GM06990 (cell line): ENCODE results near the gene GEMIN7.

Experiments used
- DNase-seq: peaks from one replicate; pipeline ENCODE4 v3.0.0-alpha.2; 2011; ENCODE audit not compliant: insufficient read length; ENCODE audit errors: extremely low read depth
- H3K27me3 ChIP-seq: replicated peaks from 2 replicates; pipeline ENCODE4 v1.6.0; 2011; ENCODE audit warnings: low read length; ENCODE audit not compliant: control insufficient read depth, insufficient read depth
- H3K36me3 ChIP-seq: 2 replicates; pipeline ENCODE4 v1.5.1; 2011; ENCODE audit warnings: low read length; ENCODE audit not compliant: control insufficient read depth, insufficient read depth
- H3K4me3 ChIP-seq: replicated peaks from 2 replicates; pipeline ENCODE4 v1.5.1; 2011; ENCODE audit warnings: low read depth, mild to moderate bottlenecking, control low read depth, low read length
- CTCF ChIP-seq: IDR thresholded peaks from 2 replicates; pipeline ENCODE4 v1.5.1; 2011; ENCODE audit warnings: low read length, control low read depth, mild to moderate bottlenecking, inconsistent platforms; ENCODE audit not compliant: insufficient read depth, poor library complexity, severe bottlenecking

GEMIN7 gene

GRCh38 chr19:45121827-45122345 is 42.8 kb downstream of the GEMIN7 start:
- H3K27me3 ChIP-seq: no peaks in the 10 kb centered on the region
- no peak for TF ChIP-seq CTCF
- peaks cover 2% of the 10 kb centered on the region; the same call in 1 of the 2 replicates for H3K36me3 ChIP-seq
- no peak overlapping the region for H3K4me3 ChIP-seq
- no peak for DNase-seq

- no peaks in the 10 kb centered on the region for H3K27me3 ChIP-seq
- no peak for TF ChIP-seq CTCF
- H3K4me3 ChIP-seq: no peak overlapping the region
- H3K36me3 ChIP-seq: peaks cover 2% of the 10 kb centered on the region; the same call in 1 of the 2 replicates
- no peak for DNase-seq
Observed at GRCh38 chr19:45122832-45123231, 43.8 kb downstream of the GEMIN7 start.

GRCh38 chr19:45123440-45123850 is 44.4 kb downstream of the GEMIN7 start:
- H3K4me3 ChIP-seq: no peak overlapping the region
- TF ChIP-seq CTCF: no peak
- H3K27me3 ChIP-seq: no peaks in the 10 kb centered on the region
- DNase-seq: no peak
- peaks cover 2% of the 10 kb centered on the region; the same call in 1 of the 2 replicates for H3K36me3 ChIP-seq

GRCh38 chr19:45124021-45124420 is 45.0 kb downstream of the GEMIN7 start:
- DNase-seq: no peak
- H3K4me3 ChIP-seq: no peak overlapping the region
- H3K27me3 ChIP-seq: no peaks in the 10 kb centered on the region
- TF ChIP-seq CTCF: no peak
- peaks cover 2% of the 10 kb centered on the region; the same call in 1 of the 2 replicates for H3K36me3 ChIP-seq

GRCh38 chr19:45125360-45125759 is 46.3 kb downstream of the GEMIN7 start:
- DNase-seq: no peak
- peaks cover 2% of the 10 kb centered on the region; the same call in 1 of the 2 replicates for H3K36me3 ChIP-seq
- no peaks in the 10 kb centered on the region for H3K27me3 ChIP-seq
- no peak for TF ChIP-seq CTCF
- H3K4me3 ChIP-seq: no peak overlapping the region
